ENCODE measurements around the gene CMPK1. TPM values are rescaled to one million over a fixed set of nuclear protein-coding genes. Genes with fewer than 3 reads are reported as not detected.

CMPK1 gene
- total RNA-seq, 1 experiment from 2014 or later = 77.4 TPM

GRCh38 chr1:47390843-47391242, 57.3 kb downstream of the CMPK1 start:
- ChIA-PET POLR2A (no interaction called here), CTCF (interaction anchor here (0.9 to 3.9 kb wide), 4 partner anchors 33 to 46 kb away, joined by 3 to 39 read pairs (median 5); partner anchors contain the start of gene FOXD2)
- peak; percentile 60 to 66 for DNase-seq
- Mint-ChIP-seq H3K4me3 (ENCODE audit: unreplicated experiment) (peak overlapping the region; percentile 12), H3K27me3 (ENCODE audit: insufficient read depth, unreplicated experiment) (no peaks in the 10 kb centered on the region), H3K27ac (ENCODE audit: unreplicated experiment) (peak overlapping the region; percentile 5), H3K9me3 (ENCODE audit: unreplicated experiment) (no peaks in the 10 kb centered on the region), H3K4me1 (ENCODE audit: low read depth, unreplicated experiment) (peaks cover 58% of the 10 kb centered on the region), H3K36me3 (ENCODE audit: insufficient read depth, unreplicated experiment) (peaks cover 15% of the 10 kb centered on the region)
- Histone ChIP-seq H3K4me1 (peaks cover 48% of the 10 kb centered on the region), H3K36me3 (ENCODE audit: control insufficient read depth, insufficient read depth, low read length) (no peaks in the 10 kb centered on the region), H3K9me3 (0 out of 2 replicates have a peak, but pooled peaks cover 4% of the 10 kb centered on the region), H3K4me3 (ENCODE audit: low read depth, low read length) (no peak overlapping the region), H3K27me3 (replicated peaks; ENCODE audit: control insufficient read depth, insufficient read depth, low read length) (no peaks in the 10 kb centered on the region)
- no peak for TF ChIP-seq CTCF (IDR thresholded peaks at IDR 0.05; ENCODE audit: insufficient read depth in 1 of 2, low read depth in 1 of 2, low read length in 1 of 2, severe bottlenecking in 1 of 2, unreplicated experiment in 1 of 2)
- intact Hi-C loops (cut with micrococcal nuclease; ENCODE audit: unreplicated experiment) = loop anchor here (1.0 kb wide), 1 partner anchor 12 kb away; no protein-coding TSS in a partner anchor
- no TSS peak for BruUV-seq (replicated peaks)

- Histone ChIP-seq H3K27me3 (replicated peaks; ENCODE audit: control insufficient read depth, insufficient read depth, low read length) (no peaks in the 10 kb centered on the region), H3K4me3 (ENCODE audit: low read depth, low read length) (no peak overlapping the region), H3K36me3 (ENCODE audit: control insufficient read depth, insufficient read depth, low read length) (no peaks in the 10 kb centered on the region), H3K4me1 (peaks cover 31% of the 10 kb centered on the region), H3K9me3 (0 out of 2 replicates have a peak, but pooled peaks cover 4% of the 10 kb centered on the region)
- TF ChIP-seq CTCF (IDR thresholded peaks at IDR 0.05; ENCODE audit: insufficient read depth in 1 of 2, low read depth in 1 of 2, low read length in 1 of 2, severe bottlenecking in 1 of 2, unreplicated experiment in 1 of 2) = no peak
- intact Hi-C loops (cut with micrococcal nuclease; ENCODE audit: unreplicated experiment) = no loop called here
- peaks cover 45% of the 10 kb centered on the region for H3K4me1 Mint-ChIP-seq (ENCODE audit: low read depth, unreplicated experiment)
- POLR2A ChIA-PET = no interaction called here
- CTCF ChIA-PET = interaction anchor here (1.2 kb wide), 1 partner anchor 31 kb away, joined by 7 read pairs; no protein-coding TSS in a partner anchor
- H3K27me3 Mint-ChIP-seq (ENCODE audit: insufficient read depth, unreplicated experiment) = no peaks in the 10 kb centered on the region
- peaks cover 15% of the 10 kb centered on the region for H3K36me3 Mint-ChIP-seq (ENCODE audit: insufficient read depth, unreplicated experiment)
- no peak overlapping the region for H3K27ac Mint-ChIP-seq (ENCODE audit: unreplicated experiment)
- H3K9me3 Mint-ChIP-seq (ENCODE audit: unreplicated experiment) = peaks cover 9% of the 10 kb centered on the region
- DNase-seq = no peak
- H3K4me3 Mint-ChIP-seq (ENCODE audit: unreplicated experiment) = no peak overlapping the region
- BruUV-seq (replicated peaks) = no TSS peak
Measured at GRCh38 chr1:47393141-47393540, 59.6 kb downstream of the CMPK1 start.

- H3K27me3 ChIP-seq (replicated peaks; ENCODE audit: control insufficient read depth, insufficient read depth, low read length) = no peaks in the 10 kb centered on the region
- Mint-ChIP-seq H3K4me1 (ENCODE audit: low read depth, unreplicated experiment) (peaks cover 27% of the 10 kb centered on the region), H3K4me3 (ENCODE audit: unreplicated experiment) (no peak overlapping the region), H3K27ac (ENCODE audit: unreplicated experiment) (no peak overlapping the region), H3K36me3 (ENCODE audit: insufficient read depth, unreplicated experiment) (no peaks in the 10 kb centered on the region), H3K27me3 (ENCODE audit: insufficient read depth, unreplicated experiment) (no peaks in the 10 kb centered on the region), H3K9me3 (ENCODE audit: unreplicated experiment) (peaks cover 9% of the 10 kb centered on the region)
- no peak overlapping the region for H3K4me3 ChIP-seq (ENCODE audit: low read depth, low read length)
- no peak for TF ChIP-seq CTCF (IDR thresholded peaks at IDR 0.05; ENCODE audit: insufficient read depth in 1 of 2, low read depth in 1 of 2, low read length in 1 of 2, severe bottlenecking in 1 of 2, unreplicated experiment in 1 of 2)
- intact Hi-C loops (cut with micrococcal nuclease; ENCODE audit: unreplicated experiment) = no loop called here
- H3K4me1 ChIP-seq = peaks cover 10% of the 10 kb centered on the region
- CTCF ChIA-PET = interaction anchor here (0.9 kb wide), 1 partner anchor 42 kb away, joined by 8 read pairs; the partner anchor contains the start of gene FOXD2
- no TSS peak for BruUV-seq (replicated peaks)
- no peak for DNase-seq
- H3K36me3 ChIP-seq (ENCODE audit: control insufficient read depth, insufficient read depth, low read length) = no peaks in the 10 kb centered on the region
- POLR2A ChIA-PET = no interaction called here
- no peaks in the 10 kb centered on the region for H3K9me3 ChIP-seq
Measured at GRCh38 chr1:47395433-47395832, 61.8 kb downstream of the CMPK1 start.

Measured in Caco-2 (cell line).